Caco-2 (cell line): Measurements from ENCODE around the gene TIGD4. TPM values are rescaled to one million over a fixed set of nuclear protein-coding genes. Genes with fewer than 3 reads are reported as not detected.

Source experiments
- BruUV-seq: library from RNA; stranded (reverse); fragments of 400-500 nt; replicated peaks from 2 replicates; lab custom pipeline; 2021; lab: Mats Ljungman, UMichigan
- CTCF ChIA-PET: fragments of 300-600 bp; sonication (Branson Sonifier 250); formaldehyde crosslinking; loops from one replicate; lab custom pipeline; 2022; ENCODE audit warnings: antibody characterized with exemption; lab: Charles Lee
- POLR2A ChIA-PET: fragments of 300-600 bp; sonication (Branson Sonifier 250); formaldehyde crosslinking; loops from one replicate; lab custom pipeline; 2022; ENCODE audit warnings: antibody characterized with exemption; lab: Charles Lee
- DNase-seq, 2 experiments: peaks; one replicate each; pipeline versions ENCODE4 v3.0.0 to v3.0.0-alpha.2; 2020 to 2022
- H3K27me3 ChIP-seq: replicated peaks from 2 replicates; pipeline ENCODE4 v1.6.0; 2011; ENCODE audit warnings: low read length; ENCODE audit not compliant: control insufficient read depth, insufficient read depth
- H3K36me3 ChIP-seq: 2 replicates; pipeline ENCODE4 v1.5.1; 2011; ENCODE audit warnings: low read length; ENCODE audit not compliant: control insufficient read depth, insufficient read depth
- H3K4me1 ChIP-seq: fragments of 250-450 bp; sonication (Bioruptor Pico); 2 replicates; pipeline ENCODE4 v1.5.1; 2020; ENCODE audit warnings: mild to moderate bottlenecking
- H3K4me3 ChIP-seq: 2 replicates; pipeline ENCODE4 v1.5.1; 2011; ENCODE audit warnings: low read depth, mild to moderate bottlenecking, control low read depth, low read length
- H3K9me3 ChIP-seq: fragments of 250-450 bp; sonication (Bioruptor Pico); 2 replicates; pipeline ENCODE4 v1.5.1; 2020; ENCODE audit warnings: mild to moderate bottlenecking, moderate library complexity
- H3K27ac Mint-ChIP-seq: one replicate; pipeline ENCODE4 v1.8.0; 2022; ENCODE audit warnings: mixed read lengths; ENCODE audit not compliant: unreplicated experiment
- H3K27me3 Mint-ChIP-seq: one replicate; pipeline ENCODE4 v1.8.0; 2022; ENCODE audit warnings: mixed read lengths; ENCODE audit not compliant: insufficient read depth, unreplicated experiment
- H3K36me3 Mint-ChIP-seq: one replicate; pipeline ENCODE4 v1.8.0; 2022; ENCODE audit warnings: mild to moderate bottlenecking, mixed read lengths; ENCODE audit not compliant: insufficient read depth, unreplicated experiment
- H3K4me1 Mint-ChIP-seq: one replicate; pipeline ENCODE4 v1.8.0; 2022; ENCODE audit warnings: low read depth, mixed read lengths; ENCODE audit not compliant: unreplicated experiment
- H3K4me3 Mint-ChIP-seq: one replicate; pipeline ENCODE4 v1.8.0; 2022; ENCODE audit warnings: mild to moderate bottlenecking, moderate library complexity, mixed read lengths; ENCODE audit not compliant: unreplicated experiment
- H3K9me3 Mint-ChIP-seq: one replicate; pipeline ENCODE4 v1.8.0; 2022; ENCODE audit warnings: mixed read lengths; ENCODE audit not compliant: unreplicated experiment
- CTCF ChIP-seq, 2 experiments: fragments of 200-600 bp in 1 of 2; IDR thresholded peaks; 1 replicate in 1 of 2; 2 replicates in 1 of 2; pipeline versions ENCODE4 v1.5.1 to v1.8.0; 2011 to 2022; ENCODE audit warnings: antibody characterized with exemption in 1 of 2, control low read depth in 1 of 2, inconsistent platforms in 1 of 2, low read depth in 1 of 2, low read length in 1 of 2, mild to moderate bottlenecking in 1 of 2, moderate library complexity in 1 of 2; ENCODE audit not compliant: insufficient read depth in 1 of 2, severe bottlenecking in 1 of 2, unreplicated experiment in 1 of 2
- intact Hi-C: fragments of 100-400 bp; cut with micrococcal nuclease; formaldehyde crosslinking; loops from one replicate; pipeline ENCODE4 v1.10.0; 2022; ENCODE audit not compliant: unreplicated experiment
- total RNA-seq: library from RNA; stranded (reverse); gene quantifications from 2 replicates; pipeline ENCODE4 v1.2.3, GENCODE V29; 2022

Gene TIGD4
- total RNA-seq, 1 experiment from 2014 or later = 1.0 TPM

- POLR2A ChIA-PET = no interaction called here
- Mint-ChIP-seq H3K27me3 (no peaks in the 10 kb centered on the region), H3K9me3 (no peaks in the 10 kb centered on the region), H3K4me1 (peaks cover 10% of the 10 kb centered on the region), H3K4me3 (no peak overlapping the region), H3K27ac (no peak overlapping the region), H3K36me3 (peaks cover 29% of the 10 kb centered on the region)
- no peak for DNase-seq
- no peak for TF ChIP-seq CTCF (IDR thresholded peaks at IDR 0.05; ENCODE audit: insufficient read depth in 1 of 2, low read depth in 1 of 2, low read length in 1 of 2, severe bottlenecking in 1 of 2, unreplicated experiment in 1 of 2)
- CTCF ChIA-PET = no interaction called here
- Histone ChIP-seq H3K36me3 (no peaks in the 10 kb centered on the region; the same call in 1 of the 2 replicates), H3K9me3 (peaks cover 3% of the 10 kb centered on the region; the same call in 1 of the 2 replicates), H3K4me1 (no peaks in the 10 kb centered on the region), H3K4me3 (no peak overlapping the region), H3K27me3 (no peaks in the 10 kb centered on the region)
- intact Hi-C loops = no loop called here
- no TSS peak for BruUV-seq
These were observed 39.6 kb upstream of the TIGD4 start for GRCh38 chr4:152819026-152819645.

- Mint-ChIP-seq H3K4me1 (peaks cover 10% of the 10 kb centered on the region), H3K27ac (no peak overlapping the region), H3K36me3 (peaks cover 30% of the 10 kb centered on the region), H3K9me3 (no peaks in the 10 kb centered on the region), H3K27me3 (no peaks in the 10 kb centered on the region), H3K4me3 (no peak overlapping the region)
- CTCF ChIA-PET = no interaction called here
- Histone ChIP-seq H3K27me3 (no peaks in the 10 kb centered on the region), H3K36me3 (no peaks in the 10 kb centered on the region; the same call in 1 of the 2 replicates), H3K9me3 (peaks cover 3% of the 10 kb centered on the region; the same call in 1 of the 2 replicates), H3K4me3 (no peak overlapping the region), H3K4me1 (no peaks in the 10 kb centered on the region)
- no peak for TF ChIP-seq CTCF (IDR thresholded peaks at IDR 0.05; ENCODE audit: insufficient read depth in 1 of 2, low read depth in 1 of 2, low read length in 1 of 2, severe bottlenecking in 1 of 2, unreplicated experiment in 1 of 2)
- no TSS peak for BruUV-seq
- no peak for DNase-seq
- intact Hi-C loops = no loop called here
- POLR2A ChIA-PET = no interaction called here
These were observed 37.8 kb upstream of the TIGD4 start for GRCh38 chr4:152817331-152817730.

GRCh38 chr4:152815078-152815477 is 35.5 kb upstream of the TIGD4 start:
- intact Hi-C loops = no loop called here
- Mint-ChIP-seq H3K36me3 (peaks cover 23% of the 10 kb centered on the region), H3K4me1 (peaks cover 16% of the 10 kb centered on the region), H3K4me3 (no peak overlapping the region), H3K27me3 (no peaks in the 10 kb centered on the region), H3K9me3 (no peaks in the 10 kb centered on the region), H3K27ac (no peak overlapping the region)
- H3K36me3 ChIP-seq = no peaks in the 10 kb centered on the region; the same call in 1 of the 2 replicates
- ChIA-PET POLR2A (no interaction called here), CTCF (no interaction called here)
- DNase-seq = no peak
- no peaks in the 10 kb centered on the region for H3K4me1 ChIP-seq
- no peaks in the 10 kb centered on the region; the same call in 1 of the 2 replicates for H3K9me3 ChIP-seq
- no TSS peak for BruUV-seq
- H3K4me3 ChIP-seq = no peak overlapping the region
- no peaks in the 10 kb centered on the region for H3K27me3 ChIP-seq
- no peak for TF ChIP-seq CTCF (IDR thresholded peaks at IDR 0.05; ENCODE audit: insufficient read depth in 1 of 2, low read depth in 1 of 2, low read length in 1 of 2, severe bottlenecking in 1 of 2, unreplicated experiment in 1 of 2)
